ENCODE measurements around the gene TEDC2. TPM values are rescaled to one million over a fixed set of nuclear protein-coding genes. Genes with fewer than 3 reads are reported as not detected.

TEDC2 gene
- total and polyA plus RNA-seq, 3 experiments from 2014 or later: 0.56 to 34.2 (median 32.1) TPM

DNA sequence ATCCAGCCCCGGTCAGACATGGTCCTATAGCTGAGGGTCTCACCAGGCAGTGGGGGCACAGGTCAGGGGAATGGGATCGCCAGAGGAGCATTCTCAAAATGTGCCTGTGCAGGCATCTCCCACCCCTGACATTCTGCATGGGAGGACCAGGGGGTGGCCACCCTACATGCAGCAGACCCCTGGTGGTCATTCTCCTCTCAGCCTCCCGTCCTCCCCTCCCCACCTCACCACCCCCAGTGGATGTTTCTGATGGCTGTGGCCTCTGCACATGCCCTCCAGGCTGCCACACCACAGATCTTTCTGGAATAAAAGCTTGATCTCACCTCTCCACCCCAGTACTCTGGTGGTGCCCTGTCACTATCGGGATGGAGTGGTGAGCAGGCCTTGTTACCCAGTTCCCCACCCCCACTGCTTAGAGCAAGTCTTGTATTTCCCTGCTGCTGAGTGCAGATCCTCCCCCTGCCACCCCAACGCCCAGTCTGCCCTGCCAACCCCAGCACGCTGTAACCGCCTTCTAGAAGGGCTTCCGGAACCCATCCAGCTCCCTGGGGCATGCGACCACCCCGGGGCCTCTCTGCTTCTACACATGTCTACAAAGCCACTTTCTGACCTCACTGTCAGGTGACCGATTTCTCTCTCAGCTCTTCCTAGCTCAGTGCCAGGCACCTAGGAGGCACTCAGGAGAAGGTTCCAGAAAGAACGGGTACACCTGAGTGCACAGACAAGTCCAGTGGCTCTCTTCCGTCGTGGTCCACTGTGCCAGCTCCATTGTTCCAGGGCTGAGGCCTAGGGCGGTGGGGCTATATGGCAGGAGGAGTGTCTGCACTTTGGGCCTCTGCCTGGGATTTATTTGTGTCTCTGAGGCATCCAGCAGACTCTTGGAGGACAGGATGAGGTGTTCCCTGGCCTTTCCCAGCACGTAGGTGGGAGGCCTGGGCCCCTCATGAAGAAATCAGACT is 24.3 kb downstream of the TEDC2 start:
- no peaks in the 10 kb centered on the region for H3K36me3 ChIP-seq (ENCODE audit: insufficient read depth, low read length)
- Mint-ChIP-seq H3K36me3 (peaks cover 0 to 2% (median 0%) of the 10 kb centered on the region in 3 donors), H3K4me1 (peaks cover 13 to 28% (median 16%) of the 10 kb centered on the region in 3 donors), H3K4me3 (no peak overlapping the region), H3K9me3 (no peaks in the 10 kb centered on the region), H3K27ac (peak overlapping the region in 2 of 8 donors; percentile 44 to 55), H3K27me3 (no peaks in the 10 kb centered on the region)
- ChIA-PET POLR2A (no interaction called here), CTCF (no interaction called here)
- peaks cover 14% of the 10 kb centered on the region for H3K4me1 ChIP-seq (ENCODE audit: insufficient read depth, low read length)
- H3K9me3 ChIP-seq (ENCODE audit: low read length): no peaks in the 10 kb centered on the region
- H3K27me3 ChIP-seq (ENCODE audit: insufficient read depth, low read length, poor library complexity, severe bottlenecking): no peaks in the 10 kb centered on the region
- no peak for DNase-seq
- H3K4me3 ChIP-seq (ENCODE audit: low read length): no peak overlapping the region
- peak overlapping the region; percentile 24 for H3K27ac ChIP-seq (ENCODE audit: low read depth, low read length)

DNA sequence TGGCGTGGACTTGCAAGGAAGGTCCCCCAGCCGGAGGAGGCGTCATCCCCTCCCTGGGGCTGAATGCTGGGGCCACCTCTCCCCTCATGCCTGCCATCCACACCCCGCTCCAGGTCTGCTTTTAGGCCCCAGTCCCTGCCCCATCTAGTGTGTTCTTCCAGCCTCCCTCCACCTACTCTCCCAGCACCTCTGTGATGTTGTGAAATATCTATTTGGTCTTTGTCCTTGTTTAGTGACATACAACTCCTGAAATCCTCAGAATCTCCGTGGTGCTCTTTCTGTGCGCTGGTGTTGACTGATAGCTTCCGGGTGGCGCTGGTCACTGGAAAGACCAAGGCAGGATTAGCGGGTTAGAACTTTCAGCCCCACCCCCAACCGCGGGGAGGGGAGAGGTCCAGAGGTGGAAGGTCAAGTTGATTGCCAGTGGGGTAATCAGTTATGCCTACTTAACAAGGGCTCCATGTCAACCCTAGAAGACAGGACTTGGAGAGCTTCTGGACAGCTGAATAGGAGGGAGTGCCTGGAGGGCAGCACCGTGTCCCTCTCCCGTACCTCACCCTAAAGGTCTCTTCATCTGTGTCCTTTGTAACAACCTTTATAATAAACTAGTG is 25.1 kb downstream of the TEDC2 start:
- Mint-ChIP-seq H3K4me1 (peaks cover 13 to 28% (median 16%) of the 10 kb centered on the region in 3 donors), H3K27ac (peak overlapping the region in 5 of 8 donors; percentile 0 to 74 (median 40)), H3K4me3 (peak overlapping the region in 2 of 7 donors; percentile 28 to 80), H3K27me3 (no peaks in the 10 kb centered on the region), H3K36me3 (peaks cover 0 to 2% (median 0%) of the 10 kb centered on the region in 3 donors), H3K9me3 (no peaks in the 10 kb centered on the region)
- peak overlapping the region; percentile 24 for H3K27ac ChIP-seq (ENCODE audit: low read depth, low read length)
- no peak overlapping the region for H3K4me3 ChIP-seq (ENCODE audit: low read length)
- no peaks in the 10 kb centered on the region for H3K27me3 ChIP-seq (ENCODE audit: insufficient read depth, low read length, poor library complexity, severe bottlenecking)
- H3K9me3 ChIP-seq (ENCODE audit: low read length): no peaks in the 10 kb centered on the region
- ChIA-PET CTCF (no interaction called here), POLR2A (no interaction called here)
- DNase-seq: no peak
- peaks cover 14% of the 10 kb centered on the region for H3K4me1 ChIP-seq (ENCODE audit: insufficient read depth, low read length)
- no peaks in the 10 kb centered on the region for H3K36me3 ChIP-seq (ENCODE audit: insufficient read depth, low read length)

- Mint-ChIP-seq H3K36me3 (no peaks in the 10 kb centered on the region), H3K27ac (peak overlapping the region in 1 of 8 donors; percentile 83), H3K4me3 (no peak overlapping the region), H3K27me3 (no peaks in the 10 kb centered on the region), H3K9me3 (no peaks in the 10 kb centered on the region), H3K4me1 (peaks cover 13 to 28% (median 16%) of the 10 kb centered on the region in 3 donors)
- Histone ChIP-seq H3K4me3 (ENCODE audit: low read length) (no peak overlapping the region), H3K36me3 (ENCODE audit: insufficient read depth, low read length) (no peaks in the 10 kb centered on the region), H3K4me1 (ENCODE audit: insufficient read depth, low read length) (peaks cover 14% of the 10 kb centered on the region), H3K27me3 (ENCODE audit: insufficient read depth, low read length, poor library complexity, severe bottlenecking) (no peaks in the 10 kb centered on the region), H3K27ac (ENCODE audit: low read depth, low read length) (no peak overlapping the region), H3K9me3 (ENCODE audit: low read length) (no peaks in the 10 kb centered on the region)
- DNase-seq: no peak
- ChIA-PET CTCF (interaction anchor here (1.4 to 1.5 kb wide), 4 partner anchors 11 to 291 kb away, joined by 3 to 9 read pairs (median 4); partner anchors contain the start of gene TBC1D24), POLR2A (no interaction called here)
These were observed 26.1 kb downstream of the TEDC2 start for GRCh38 chr16:2485811-2486507.

DNA sequence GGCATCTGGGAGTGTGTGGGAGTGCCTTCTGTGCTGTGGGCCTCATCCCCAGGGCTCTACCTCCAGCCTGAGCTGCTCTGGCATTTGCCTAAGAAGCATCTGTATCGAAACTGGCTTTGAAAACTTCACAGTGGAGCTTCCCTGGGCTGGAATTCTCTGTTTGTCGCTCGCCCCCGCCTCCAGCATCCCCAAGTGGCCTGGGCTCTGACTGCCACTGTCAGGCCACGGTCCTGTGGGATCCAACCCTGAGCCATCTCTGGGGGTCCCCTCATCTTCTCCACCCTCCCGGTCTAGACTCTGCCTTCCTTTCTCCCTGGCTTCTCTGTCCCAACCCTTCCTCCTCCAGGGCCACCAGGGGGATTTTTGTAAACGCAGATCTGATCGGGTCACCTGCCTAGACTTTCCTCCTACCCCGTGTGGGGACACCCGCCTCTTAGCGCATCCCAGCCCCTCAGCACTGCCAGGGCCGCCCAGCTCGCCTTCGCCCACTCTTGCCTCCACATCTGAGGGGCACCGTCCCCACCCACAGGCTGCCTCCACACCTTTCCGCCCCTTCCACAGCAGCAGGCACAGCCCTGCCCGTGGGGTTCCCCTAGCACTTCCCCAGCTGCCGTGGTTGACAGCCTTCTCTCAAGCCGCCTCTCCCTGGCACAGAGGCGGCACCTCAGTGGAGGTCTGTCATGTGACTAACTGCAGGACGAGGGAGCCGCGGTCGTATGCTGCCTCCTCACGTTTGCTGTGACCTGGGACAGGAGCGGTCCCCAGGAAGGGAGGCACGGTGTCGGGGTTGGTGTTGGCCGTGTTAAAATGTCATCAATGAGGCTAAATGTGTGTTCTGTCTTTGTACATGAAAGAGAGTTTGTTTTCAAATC is 27.0 kb downstream of the TEDC2 start:
- Histone ChIP-seq H3K36me3 (ENCODE audit: insufficient read depth, low read length) (no peaks in the 10 kb centered on the region), H3K9me3 (ENCODE audit: low read length) (no peaks in the 10 kb centered on the region), H3K4me3 (ENCODE audit: low read length) (no peak overlapping the region), H3K27me3 (ENCODE audit: insufficient read depth, low read length, poor library complexity, severe bottlenecking) (no peaks in the 10 kb centered on the region), H3K27ac (ENCODE audit: low read depth, low read length) (no peak overlapping the region), H3K4me1 (ENCODE audit: insufficient read depth, low read length) (peaks cover 14% of the 10 kb centered on the region)
- no peaks in the 10 kb centered on the region for H3K27me3 Mint-ChIP-seq
- peak overlapping the region; percentile 4 to 96 (median 80) for H3K27ac Mint-ChIP-seq
- ChIA-PET POLR2A (interaction anchor here (1.3 kb wide), 1 partner anchor 12 kb away, joined by 3 read pairs; the partner anchor contains the start of gene TBC1D24), CTCF (interaction anchor here (1.0 to 1.5 kb wide), 6 partner anchors 12 to 292 kb away, joined by 3 to 9 read pairs (median 3); partner anchors contain the start of genes ECI1 and TBC1D24)
- peak overlapping the region in 5 of 7 donors; percentile 56 to 69 (median 63) for H3K4me3 Mint-ChIP-seq
- H3K9me3 Mint-ChIP-seq: no peaks in the 10 kb centered on the region
- peaks cover 13 to 28% (median 16%) of the 10 kb centered on the region in 3 donors for H3K4me1 Mint-ChIP-seq
- no peaks in the 10 kb centered on the region for H3K36me3 Mint-ChIP-seq
- peak; percentile 65 to 87 (median 75) for DNase-seq

- Histone ChIP-seq H3K4me1 (ENCODE audit: insufficient read depth, low read length) (peaks cover 14% of the 10 kb centered on the region), H3K27ac (ENCODE audit: low read depth, low read length) (no peak overlapping the region), H3K36me3 (ENCODE audit: insufficient read depth, low read length) (no peaks in the 10 kb centered on the region), H3K4me3 (ENCODE audit: low read length) (no peak overlapping the region), H3K27me3 (ENCODE audit: insufficient read depth, low read length, poor library complexity, severe bottlenecking) (no peaks in the 10 kb centered on the region), H3K9me3 (ENCODE audit: low read length) (no peaks in the 10 kb centered on the region)
- no peaks in the 10 kb centered on the region for H3K27me3 Mint-ChIP-seq
- no peak for DNase-seq
- H3K36me3 Mint-ChIP-seq: peaks cover 0 to 2% (median 0%) of the 10 kb centered on the region in 3 donors
- POLR2A ChIA-PET: interaction anchor here (1.3 kb wide), 1 partner anchor 13 kb away, joined by 3 read pairs; the partner anchor contains the start of gene TBC1D24
- H3K4me3 Mint-ChIP-seq: peak overlapping the region in 4 of 7 donors; percentile 56 to 66 (median 62)
- H3K9me3 Mint-ChIP-seq: no peaks in the 10 kb centered on the region
- H3K27ac Mint-ChIP-seq: peak overlapping the region in 7 of 8 donors; percentile 4 to 96 (median 83)
- H3K4me1 Mint-ChIP-seq: peaks cover 13 to 25% (median 16%) of the 10 kb centered on the region in 3 donors
- CTCF ChIA-PET: interaction anchor here (0.7 to 1.9 kb wide), 5 partner anchors 13 to 292 kb away, joined by 3 to 6 read pairs (median 3); partner anchors contain the start of genes ECI1 and TBC1D24
These were observed 27.6 kb downstream of the TEDC2 start for GRCh38 chr16:2487517-2487842.

DNA sequence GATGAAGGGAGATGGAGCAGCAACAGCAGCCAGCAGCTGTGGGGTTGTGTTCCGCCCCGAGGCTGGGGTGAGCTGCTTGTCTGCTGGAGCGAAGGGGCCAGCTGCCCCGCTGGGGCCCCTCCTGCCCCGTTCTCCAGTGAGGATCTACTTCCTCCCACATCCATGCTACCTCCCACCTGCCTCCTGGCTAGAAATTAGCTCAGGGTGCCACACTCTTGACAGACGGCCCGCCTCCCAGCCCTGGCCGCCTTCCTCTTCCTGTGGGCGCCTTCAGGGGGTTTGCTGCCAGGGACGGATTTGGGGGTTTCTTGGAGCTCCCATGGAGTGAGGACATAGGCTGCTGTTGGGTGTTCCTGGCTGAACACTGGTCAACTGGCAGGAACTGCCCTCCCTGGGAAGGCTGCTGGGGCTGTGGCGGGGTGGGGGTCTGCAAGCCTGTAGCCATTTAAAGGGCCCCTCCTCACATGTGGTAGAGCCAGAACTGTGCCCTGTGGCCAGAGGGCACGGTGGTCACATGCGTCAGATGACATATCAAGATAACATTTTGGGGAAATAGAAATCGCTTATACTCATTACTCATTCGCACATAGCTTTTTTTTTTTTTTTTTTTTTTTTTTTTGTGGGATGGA is 28.1 kb downstream of the TEDC2 start:
- Histone ChIP-seq H3K27me3 (ENCODE audit: insufficient read depth, low read length, poor library complexity, severe bottlenecking) (no peaks in the 10 kb centered on the region), H3K4me3 (ENCODE audit: low read length) (no peak overlapping the region), H3K36me3 (ENCODE audit: insufficient read depth, low read length) (no peaks in the 10 kb centered on the region), H3K27ac (ENCODE audit: low read depth, low read length) (no peak overlapping the region), H3K9me3 (ENCODE audit: low read length) (no peaks in the 10 kb centered on the region), H3K4me1 (ENCODE audit: insufficient read depth, low read length) (peaks cover 14% of the 10 kb centered on the region)
- Mint-ChIP-seq H3K27me3 (no peaks in the 10 kb centered on the region), H3K9me3 (no peaks in the 10 kb centered on the region), H3K27ac (no peak overlapping the region), H3K36me3 (peaks cover 0 to 2% (median 0%) of the 10 kb centered on the region in 3 donors), H3K4me3 (no peak overlapping the region), H3K4me1 (peaks cover 13 to 25% (median 16%) of the 10 kb centered on the region in 3 donors)
- ChIA-PET POLR2A (interaction anchor here (1.1 to 1.3 kb wide), 2 partner anchors 13 to 293 kb away, joined by 3 to 4 read pairs; partner anchors contain the start of gene TBC1D24), CTCF (interaction anchor here (0.7 to 1.9 kb wide), 4 partner anchors 12 to 293 kb away, joined by 3 to 6 read pairs (median 4); no protein-coding TSS in a partner anchor)
- no peak for DNase-seq
